KMS-11 (cell line): ENCODE data around the gene MED13L.
"Not testable (repeated sequence)": the region's sequence is repeated elsewhere in the genome, so short reads cannot be mapped to it uniquely, and the experiment has no call there.

ENCODE experiments used
- H2AFZ ChIP-seq: fragments of 200-600 bp; sonication (generic); 2 replicates; pipeline ENCODE4 v1.6.1; 2016; ENCODE audit warnings: antibody characterized with exemption, mixed run types, low read depth
- H3K27ac ChIP-seq: fragments of 200-600 bp; sonication (generic); 2 replicates; pipeline ENCODE4 v1.6.1; 2016; ENCODE audit warnings: mild to moderate bottlenecking, mixed run types
- H3K27me3 ChIP-seq: fragments of 200-600 bp; sonication (generic); 2 replicates; pipeline ENCODE4 v1.6.1; 2017; ENCODE audit warnings: mild to moderate bottlenecking, low read depth, mixed run types, moderate library complexity; ENCODE audit not compliant: insufficient read depth
- H3K36me3 ChIP-seq: fragments of 200-600 bp; sonication (generic); 2 replicates; pipeline ENCODE4 v1.6.1; 2017; ENCODE audit warnings: mild to moderate bottlenecking, mixed run types; ENCODE audit not compliant: insufficient read depth
- H3K4me1 ChIP-seq: fragments of 200-600 bp; sonication (generic); 2 replicates; pipeline ENCODE4 v1.6.1; 2016; ENCODE audit warnings: mild to moderate bottlenecking, low read depth, mixed run types; ENCODE audit not compliant: poor library complexity, severe bottlenecking
- H3K4me2 ChIP-seq: fragments of 200-600 bp; sonication (generic); 2 replicates; pipeline ENCODE4 v1.7.0; 2016; ENCODE audit warnings: mild to moderate bottlenecking, mixed run types
- H3K4me3 ChIP-seq: fragments of 200-600 bp; sonication (generic); IDR thresholded peaks from 2 replicates; pipeline ENCODE4 v1.6.1; 2017; ENCODE audit warnings: low read depth, low read length, mixed read lengths; ENCODE audit not compliant: insufficient read depth
- H3K79me2 ChIP-seq: fragments of 200-600 bp; sonication (generic); 2 replicates; pipeline ENCODE4 v1.6.1; 2016; ENCODE audit warnings: low read depth, mixed run types; ENCODE audit not compliant: insufficient read depth
- H3K9ac ChIP-seq: fragments of 200-600 bp; sonication (generic); 2 replicates; pipeline ENCODE4 v1.6.1; 2016; ENCODE audit warnings: mild to moderate bottlenecking, mixed run types
- H4K20me1 ChIP-seq: fragments of 200-600 bp; sonication (generic); 2 replicates; pipeline ENCODE4 v1.6.1; 2016; ENCODE audit warnings: mild to moderate bottlenecking, mixed run types; ENCODE audit not compliant: insufficient read depth
- TF ChIP-seq, protein P1 (sequence below): fragments of 200-600 bp; sonication (generic); conservative IDR thresholded peaks from 2 replicates; pipeline ENCODE4 v1.6.1; 2017; ENCODE audit warnings: low read depth, mild to moderate bottlenecking, antibody characterized with exemption, low read length, moderate library complexity, mixed read lengths

Gene MED13L

DNA sequence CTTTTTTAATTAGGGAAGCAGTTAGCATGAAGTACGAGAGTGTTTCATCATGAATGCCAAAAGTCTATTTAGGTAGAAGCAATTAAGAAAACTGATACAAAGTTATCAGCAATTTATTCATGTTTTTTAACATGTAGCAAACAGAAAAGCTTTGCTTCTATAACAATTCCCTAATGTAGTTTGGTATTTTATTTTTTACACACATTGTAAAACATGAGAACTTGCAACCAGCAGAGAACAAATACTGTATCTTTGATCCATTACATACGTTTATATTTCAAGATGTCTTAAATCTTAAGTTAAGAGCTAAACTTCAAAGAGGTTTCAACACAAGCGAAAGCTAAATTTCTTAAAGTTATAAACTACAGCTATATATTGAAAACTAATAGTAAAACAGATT, 39.3 kb downstream of the MED13L start:
- H3K9ac ChIP-seq, result no peak overlapping the region
- no peak overlapping the region for H3K4me2 ChIP-seq

DNA sequence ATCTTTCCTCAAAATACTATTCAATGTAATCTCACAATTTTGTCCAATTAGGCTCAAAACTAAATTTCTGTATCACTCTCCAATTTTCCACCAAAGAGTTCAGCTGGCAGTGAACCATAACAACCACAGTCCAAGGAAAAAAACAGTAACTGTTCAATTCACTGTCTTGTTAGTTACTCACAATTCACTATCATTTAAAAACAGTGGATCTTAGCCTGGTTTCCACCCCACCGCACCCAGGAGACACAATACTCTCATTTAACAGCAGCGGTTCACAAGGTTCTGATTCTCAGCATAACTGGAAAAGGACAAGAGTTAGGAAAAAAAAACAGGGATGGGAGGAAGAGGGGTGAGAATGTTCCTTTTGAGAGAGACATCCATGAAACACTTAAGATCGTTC, 40.5 kb downstream of the MED13L start:
- peaks cover 15% of the 10 kb centered on the region for H3K4me1 ChIP-seq
- H3K27me3 ChIP-seq, result no peaks in the 10 kb centered on the region
- H3K4me2 ChIP-seq, result no peak overlapping the region
- H3K9ac ChIP-seq, result no peak overlapping the region
- no peaks in the 10 kb centered on the region for H3K36me3 ChIP-seq
- peak overlapping the region; percentile 12; the same call in 1 of the 2 replicates for H3K27ac ChIP-seq
- H2AFZ ChIP-seq, result no peak overlapping the region
- TF ChIP-seq, protein P1, sequence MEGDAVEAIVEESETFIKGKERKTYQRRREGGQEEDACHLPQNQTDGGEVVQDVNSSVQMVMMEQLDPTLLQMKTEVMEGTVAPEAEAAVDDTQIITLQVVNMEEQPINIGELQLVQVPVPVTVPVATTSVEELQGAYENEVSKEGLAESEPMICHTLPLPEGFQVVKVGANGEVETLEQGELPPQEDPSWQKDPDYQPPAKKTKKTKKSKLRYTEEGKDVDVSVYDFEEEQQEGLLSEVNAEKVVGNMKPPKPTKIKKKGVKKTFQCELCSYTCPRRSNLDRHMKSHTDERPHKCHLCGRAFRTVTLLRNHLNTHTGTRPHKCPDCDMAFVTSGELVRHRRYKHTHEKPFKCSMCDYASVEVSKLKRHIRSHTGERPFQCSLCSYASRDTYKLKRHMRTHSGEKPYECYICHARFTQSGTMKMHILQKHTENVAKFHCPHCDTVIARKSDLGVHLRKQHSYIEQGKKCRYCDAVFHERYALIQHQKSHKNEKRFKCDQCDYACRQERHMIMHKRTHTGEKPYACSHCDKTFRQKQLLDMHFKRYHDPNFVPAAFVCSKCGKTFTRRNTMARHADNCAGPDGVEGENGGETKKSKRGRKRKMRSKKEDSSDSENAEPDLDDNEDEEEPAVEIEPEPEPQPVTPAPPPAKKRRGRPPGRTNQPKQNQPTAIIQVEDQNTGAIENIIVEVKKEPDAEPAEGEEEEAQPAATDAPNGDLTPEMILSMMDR, result no peak
- no peaks in the 10 kb centered on the region for H4K20me1 ChIP-seq
- peaks cover 75% of the 10 kb centered on the region for H3K79me2 ChIP-seq
- no peak overlapping the region for H3K4me3 ChIP-seq

More for the DNA sequence above, 39.3 kb downstream of the MED13L start:
- Histone ChIP-seq H3K4me1 (peaks cover 15% of the 10 kb centered on the region), H3K4me3 (no peak overlapping the region), H4K20me1 (no peaks in the 10 kb centered on the region; the same call in 1 of the 2 replicates), H3K79me2 (peaks cover 87% of the 10 kb centered on the region), H2AFZ (no peak overlapping the region), H3K27ac (no peak overlapping the region), H3K27me3 (no peaks in the 10 kb centered on the region), H3K36me3 (no peaks in the 10 kb centered on the region)
- TF ChIP-seq, protein P1, result no peak

DNA sequence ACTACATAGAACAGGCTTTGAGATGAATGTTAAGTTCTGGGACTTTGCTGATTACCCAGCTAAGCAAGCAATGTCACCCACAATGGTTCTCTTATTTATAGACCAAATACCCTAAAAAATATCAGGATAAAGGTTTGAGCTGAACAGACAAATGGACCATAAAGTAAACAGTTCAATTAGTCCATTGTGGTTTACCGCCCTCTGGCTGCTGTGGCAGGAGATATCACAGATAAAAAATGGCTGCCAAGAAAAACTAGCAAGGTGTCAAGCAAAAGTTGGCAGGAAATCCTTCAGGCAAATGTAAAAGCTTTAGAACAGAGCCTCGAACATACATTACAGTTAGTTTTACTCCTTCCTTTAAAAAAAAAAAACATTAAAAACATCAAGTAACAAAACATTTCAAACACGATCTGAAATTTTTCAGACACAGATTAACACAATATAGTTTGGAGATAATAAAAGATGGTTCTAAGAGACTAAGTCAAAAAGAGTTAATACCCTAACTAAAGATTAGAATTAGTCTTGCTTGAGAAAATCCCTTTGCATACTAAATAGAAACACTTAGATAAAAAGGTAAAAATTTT, 41.3 kb downstream of the MED13L start:
- H3K79me2 ChIP-seq, result peaks cover 68% of the 10 kb centered on the region
- TF ChIP-seq, protein P1, result peak; percentile 55; the same call in 1 of the 2 replicates
- peaks cover 15% of the 10 kb centered on the region for H3K4me1 ChIP-seq
- no peaks in the 10 kb centered on the region for H3K27me3 ChIP-seq
- peak overlapping the region; percentile 12; the same call in 1 of the 2 replicates for H3K27ac ChIP-seq
- H4K20me1 ChIP-seq, result peaks cover under 1% of the 10 kb centered on the region; the same call in 1 of the 2 replicates
- H3K36me3 ChIP-seq, result no peaks in the 10 kb centered on the region
- no peak overlapping the region for H2AFZ ChIP-seq
- H3K4me2 ChIP-seq, result peak overlapping the region; percentile 25
- no peak overlapping the region for H3K4me3 ChIP-seq
- H3K9ac ChIP-seq, result no peak overlapping the region

DNA sequence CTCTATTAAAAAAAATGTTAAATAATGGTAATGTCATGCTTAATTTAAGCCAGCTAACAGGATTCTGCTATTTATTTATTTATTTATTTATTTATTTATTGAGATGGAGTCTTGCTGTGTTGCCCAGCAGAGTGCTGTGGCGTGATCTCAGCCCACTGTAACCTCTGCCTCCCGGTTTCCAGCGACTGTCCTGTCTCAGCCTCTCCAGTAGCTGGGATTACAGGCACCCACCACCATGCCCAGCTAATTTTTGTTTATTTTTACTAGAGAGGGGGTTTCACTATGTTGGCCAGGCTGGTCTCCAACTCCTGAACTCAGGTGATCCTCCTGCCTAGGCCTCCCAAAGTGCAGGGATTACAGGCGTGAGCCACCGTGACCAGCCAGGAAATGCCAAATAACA, 43.3 kb downstream of the MED13L start:
- H3K27me3 ChIP-seq, H4K20me1 ChIP-seq, H3K27ac ChIP-seq, H3K4me2 ChIP-seq, H3K9ac ChIP-seq, H2AFZ ChIP-seq, H3K36me3 ChIP-seq, H3K4me3 ChIP-seq: not testable (repeated sequence)
- Histone ChIP-seq H3K4me1 (peaks cover 15% of the 10 kb centered on the region), H3K79me2 (peaks cover 48% of the 10 kb centered on the region)

DNA sequence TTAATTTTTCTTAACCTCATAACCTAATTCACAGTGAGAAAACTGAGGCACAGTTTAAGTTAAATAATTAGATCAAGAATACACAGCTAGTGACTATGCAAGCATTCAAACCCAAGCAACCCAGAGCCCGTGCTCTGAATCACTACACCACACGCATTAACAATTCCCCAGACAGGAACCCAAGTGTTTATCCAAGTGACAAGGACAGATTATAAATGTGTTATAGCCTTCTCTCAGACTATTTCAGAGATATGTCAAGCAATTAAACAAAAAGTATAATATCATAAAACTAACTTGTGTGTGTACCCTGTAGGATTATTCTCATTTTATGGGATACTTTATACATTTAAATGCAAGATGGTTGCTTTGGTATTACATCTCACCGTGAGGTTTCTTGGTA, 43.8 kb downstream of the MED13L start:
- TF ChIP-seq, protein P1, result no peak

More for the DNA sequence above, 43.8 kb downstream of the MED13L start:
- H2AFZ ChIP-seq, result no peak overlapping the region
- no peak overlapping the region for H3K9ac ChIP-seq
- H3K36me3 ChIP-seq, result no peaks in the 10 kb centered on the region
- peaks cover 43% of the 10 kb centered on the region for H3K79me2 ChIP-seq
- no peak overlapping the region for H3K4me2 ChIP-seq
- H3K27ac ChIP-seq, result no peak overlapping the region
- H4K20me1 ChIP-seq, result peaks cover 3% of the 10 kb centered on the region; the same call in 1 of the 2 replicates
- no peak overlapping the region for H3K4me3 ChIP-seq
- peaks cover 15% of the 10 kb centered on the region for H3K4me1 ChIP-seq
- no peaks in the 10 kb centered on the region for H3K27me3 ChIP-seq
